Activated CD4-positive, alpha-beta T cell treated with anti-CD3 and anti-CD28 coated beads for 48 hours (primary cell): ENCODE results near the gene CYP27A1.
"Not testable (repeated sequence)": the region's sequence is repeated elsewhere in the genome, so short reads cannot be mapped to it uniquely, and the experiment has no call there.

ENCODE experiments used
- DNase-seq: peaks from one replicate; pipeline ENCODE4 v3.0.0-alpha.2; 2020

Gene CYP27A1

DNA sequence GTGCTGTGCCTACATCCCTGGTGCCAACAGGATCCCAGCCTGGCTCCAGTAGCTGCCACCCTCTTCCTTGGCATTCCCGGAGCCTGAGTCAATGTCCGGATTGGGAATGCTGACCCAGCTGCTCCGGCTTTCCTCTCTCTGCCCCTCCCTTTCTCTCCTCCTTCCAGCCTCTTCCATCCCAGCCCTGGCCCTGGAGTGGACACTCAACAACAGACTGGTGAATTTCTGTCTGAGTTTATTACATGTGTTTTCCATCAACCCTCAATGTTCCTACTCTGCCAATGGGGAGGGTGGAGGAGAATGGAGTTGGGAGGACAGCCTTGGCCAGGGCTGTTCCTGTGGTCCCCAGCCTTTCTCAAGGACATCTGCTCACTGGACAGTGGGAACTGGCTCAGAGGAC, 50.6 kb downstream of the CYP27A1 start:
- DNase-seq = no peak

DNA sequence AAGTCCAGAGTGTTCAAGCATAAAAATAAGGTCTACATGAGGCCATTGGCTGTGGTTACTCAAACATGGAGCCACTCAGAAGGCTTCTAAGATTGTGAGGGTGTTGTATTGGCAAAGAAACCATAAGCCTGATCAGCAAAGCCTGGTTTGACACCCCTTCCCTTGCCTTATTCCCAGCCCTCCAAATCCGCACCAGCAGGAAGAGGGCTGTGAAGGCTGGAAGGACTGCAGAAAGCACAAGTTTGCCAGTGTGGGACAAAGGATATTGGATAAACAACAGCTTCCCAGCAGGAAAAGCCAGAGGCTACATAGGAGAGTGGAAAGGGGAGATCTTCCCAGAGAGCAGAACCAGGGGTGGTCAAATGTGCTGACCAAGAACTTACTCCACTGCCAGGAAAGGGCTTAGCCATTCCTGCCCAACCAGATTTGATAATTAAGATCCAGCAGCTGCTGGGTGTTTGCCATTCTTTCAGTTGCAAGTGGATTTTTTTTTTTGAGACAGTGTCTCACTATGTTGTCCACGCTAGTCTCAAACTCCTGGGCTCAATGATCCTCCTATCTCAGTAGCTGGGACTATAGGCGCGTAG, 51.2 kb downstream of the CYP27A1 start:
- no peak for DNase-seq

DNA sequence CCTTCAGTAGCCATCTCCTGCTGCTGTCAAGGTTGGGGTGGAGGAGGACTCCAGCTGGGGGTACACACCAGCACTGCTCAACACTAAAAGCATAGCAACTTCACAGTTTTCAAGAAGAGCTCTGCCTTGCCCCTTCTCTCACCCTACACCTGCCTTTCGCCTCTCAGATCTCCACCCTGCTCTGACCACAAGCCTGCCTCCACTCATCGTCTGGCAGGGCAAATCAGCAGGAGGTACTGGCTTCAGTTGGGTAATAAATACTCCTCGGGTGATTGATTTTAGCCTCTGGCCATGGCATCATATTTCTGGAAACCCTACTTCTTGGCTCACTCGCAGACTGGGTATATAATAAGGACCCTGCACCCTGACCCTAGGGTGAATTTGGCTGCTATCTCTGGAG, 52.7 kb downstream of the CYP27A1 start:
- no peak for DNase-seq

DNA sequence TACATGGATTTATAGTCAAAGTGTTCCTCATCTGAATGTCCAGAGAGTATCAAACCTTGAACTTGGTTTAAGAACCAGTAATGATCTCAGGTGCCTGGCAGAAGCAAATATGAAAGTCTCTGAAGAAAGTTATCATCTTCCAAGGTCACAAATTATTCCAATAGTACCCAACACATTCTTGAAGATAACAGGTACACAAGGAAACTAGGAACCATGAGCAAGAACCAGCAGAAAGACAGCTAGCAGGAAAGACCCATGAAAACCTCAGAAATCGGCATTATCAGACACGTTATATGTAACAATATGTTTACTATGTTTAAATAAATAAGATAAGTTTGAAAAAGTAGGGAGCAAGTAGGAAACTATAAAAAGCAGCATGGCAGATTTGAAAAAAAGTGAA, 55.5 kb downstream of the CYP27A1 start:
- no peak for DNase-seq

DNA sequence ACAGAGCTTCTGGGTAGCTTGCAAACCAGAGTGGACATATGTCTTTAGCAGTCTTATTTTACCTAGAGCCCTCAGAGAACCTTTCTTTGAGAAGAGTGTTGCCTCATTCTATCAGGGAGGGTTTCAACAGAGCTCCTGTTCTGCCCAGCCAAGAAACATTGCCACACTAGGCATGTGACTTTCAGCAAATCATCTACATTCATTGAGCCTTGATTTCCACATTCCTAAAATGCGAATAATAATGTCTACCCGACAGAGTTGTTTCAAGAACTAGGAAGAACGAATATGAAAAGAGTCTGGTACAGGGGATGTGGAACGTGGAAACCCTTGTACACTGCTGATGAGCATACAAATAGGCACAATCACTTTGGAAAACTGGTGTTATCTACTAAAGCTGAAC, 57.5 kb downstream of the CYP27A1 start:
- no peak for DNase-seq

DNA sequence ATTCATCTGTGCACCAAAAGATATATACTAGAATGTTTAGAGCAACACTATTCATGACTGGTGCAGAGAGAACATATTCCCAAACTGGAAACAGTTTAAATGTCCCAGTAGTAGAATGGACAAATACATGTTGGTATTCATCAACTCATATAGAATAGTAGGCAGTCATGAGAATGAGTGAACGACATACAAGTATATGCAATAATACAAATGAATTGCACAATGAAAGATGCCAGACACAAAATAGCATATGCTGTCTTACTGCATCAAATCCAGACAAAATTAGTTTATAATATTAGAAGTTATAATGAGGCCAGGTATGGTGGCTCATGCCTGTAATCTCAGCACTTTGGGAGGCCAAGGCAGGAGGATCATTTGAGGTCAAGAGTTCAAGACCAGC, 57.9 kb downstream of the CYP27A1 start:
- no peak for DNase-seq

DNA sequence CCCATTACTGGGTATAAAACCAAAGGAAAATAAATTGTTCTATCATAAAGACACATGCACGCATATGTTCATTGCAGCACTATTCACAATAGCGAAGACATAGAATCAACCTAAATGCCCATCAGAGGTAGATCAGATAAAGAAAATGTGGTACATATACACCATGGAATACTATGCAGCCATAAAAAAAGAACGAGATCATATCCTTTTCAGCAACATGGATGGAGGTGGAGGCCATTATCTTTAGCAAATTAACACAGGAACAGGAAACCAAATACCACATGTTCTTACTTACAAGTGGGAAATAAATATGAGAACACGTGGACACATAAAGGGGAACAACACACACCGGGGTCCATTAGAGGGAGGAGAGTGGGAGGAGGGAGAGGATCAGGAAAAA, 62.4 kb downstream of the CYP27A1 start:
- DNase-seq = not testable (repeated sequence)

DNA sequence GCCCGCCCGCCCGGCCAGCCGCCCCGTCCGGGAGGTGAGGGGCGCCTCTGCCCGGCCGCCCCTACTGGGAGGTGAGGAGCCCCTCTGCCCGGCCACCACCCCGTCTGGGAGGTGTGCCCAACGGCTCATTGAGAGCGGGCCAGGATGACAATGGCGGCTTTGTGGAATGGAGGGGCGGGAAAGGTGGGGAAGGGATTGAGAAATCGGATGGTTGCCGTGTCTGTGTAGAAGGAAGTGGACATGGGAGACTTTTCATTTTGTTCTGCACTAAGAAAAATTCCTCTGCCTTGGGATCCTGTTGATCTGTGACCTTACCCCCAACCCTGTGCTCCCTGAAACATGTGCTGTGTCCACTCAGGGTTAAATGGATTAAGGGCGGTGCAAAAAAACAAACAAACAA, 65.0 kb downstream of the CYP27A1 start:
- DNase-seq = not testable (repeated sequence)

DNA sequence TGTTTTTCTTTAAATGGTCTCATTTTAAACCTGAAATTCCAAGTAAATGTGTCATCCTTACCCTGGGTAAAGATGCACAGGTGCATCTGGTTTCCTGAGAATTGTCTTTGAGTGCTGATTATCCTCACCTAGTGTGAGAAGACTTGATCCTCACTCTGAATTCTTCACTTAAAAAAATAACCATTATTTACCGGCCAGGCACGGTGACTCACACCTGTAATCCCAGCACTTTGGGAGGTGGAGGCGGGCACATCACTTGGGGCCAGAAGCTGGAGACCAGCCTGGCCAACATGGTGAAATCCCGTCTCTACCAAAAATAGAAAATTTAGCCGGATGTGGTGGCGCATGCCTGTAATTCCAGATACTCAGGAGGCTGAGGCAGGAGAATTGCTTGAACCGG, 67.8 kb downstream of the CYP27A1 start:
- DNase-seq = no peak

DNA sequence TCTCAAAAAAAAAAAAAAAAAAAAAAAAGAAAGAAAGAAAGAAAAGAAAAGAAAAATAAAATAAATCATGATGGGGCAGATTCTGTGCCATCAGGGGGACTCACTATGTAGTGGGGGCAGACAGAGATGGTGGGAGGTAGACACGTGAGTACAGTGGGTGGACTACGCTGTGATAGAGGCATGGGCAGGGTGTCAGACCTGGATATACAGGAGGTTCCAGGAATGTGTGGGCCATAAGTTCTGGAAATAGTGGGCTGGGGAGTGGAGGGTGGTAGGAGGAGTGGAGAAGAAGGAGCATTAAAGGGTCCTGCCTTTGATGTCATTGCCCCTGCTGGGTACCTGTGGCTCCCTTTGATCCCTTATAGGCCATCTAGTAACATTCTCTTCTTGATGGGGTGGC, 68.8 kb downstream of the CYP27A1 start:
- no peak for DNase-seq

DNA sequence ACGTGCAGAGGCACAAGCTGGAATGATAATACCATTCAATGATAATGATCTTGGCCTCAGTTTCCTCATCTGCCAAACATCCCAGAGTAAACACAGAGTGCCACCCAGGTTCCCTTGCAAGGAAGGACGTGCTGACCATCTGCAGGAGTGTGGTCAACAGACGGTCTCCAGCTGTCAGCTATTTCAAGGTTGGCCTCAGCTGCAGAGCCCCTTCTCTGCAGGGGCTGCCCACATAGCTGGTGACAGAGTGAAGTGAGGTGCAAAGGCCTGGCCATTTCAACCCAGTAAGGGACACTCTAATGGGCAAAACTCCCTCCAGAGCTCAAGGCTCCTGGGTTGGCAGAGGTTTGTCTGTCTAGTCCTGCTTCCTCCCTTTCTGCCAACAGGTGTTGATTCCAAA, 69.3 kb downstream of the CYP27A1 start:
- DNase-seq = no peak

DNA sequence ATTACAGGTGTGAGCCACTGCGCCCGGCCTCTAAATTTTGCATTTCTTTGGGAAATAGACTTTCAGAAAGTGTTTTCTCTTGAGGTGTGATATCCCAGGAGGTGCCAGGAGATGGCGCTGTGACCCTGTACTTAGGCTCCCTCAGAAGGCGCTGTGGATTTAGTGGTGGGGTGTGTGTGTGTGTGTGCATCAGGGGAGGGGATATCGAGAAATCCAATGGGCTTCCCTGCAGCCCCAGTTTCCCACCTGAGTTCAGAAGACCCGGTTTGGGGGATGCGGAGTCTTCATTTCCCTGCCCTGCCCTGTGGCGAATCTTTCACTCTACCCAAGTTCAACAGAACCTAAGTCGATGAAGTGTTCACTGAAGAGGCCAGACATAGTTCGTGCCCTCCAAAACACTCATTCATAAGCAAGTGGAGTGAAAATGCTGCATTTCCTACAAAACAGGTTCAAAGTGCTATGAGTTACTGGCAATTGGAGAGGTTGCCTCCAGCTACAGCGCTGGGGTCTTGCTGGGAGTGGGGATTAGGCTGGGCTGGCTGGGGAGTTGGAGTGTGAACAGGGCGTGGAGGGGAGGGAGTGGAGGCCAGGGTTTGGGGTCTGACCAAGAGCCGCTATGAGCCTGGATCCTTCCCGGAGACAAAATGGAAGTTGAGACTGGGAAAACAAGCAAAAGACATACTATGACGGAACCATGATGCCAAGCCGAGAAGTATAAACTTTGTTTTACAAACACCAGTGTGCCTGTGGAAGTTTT, 71.1 kb downstream of the CYP27A1 start:
- peak; percentile 79 for DNase-seq

DNA sequence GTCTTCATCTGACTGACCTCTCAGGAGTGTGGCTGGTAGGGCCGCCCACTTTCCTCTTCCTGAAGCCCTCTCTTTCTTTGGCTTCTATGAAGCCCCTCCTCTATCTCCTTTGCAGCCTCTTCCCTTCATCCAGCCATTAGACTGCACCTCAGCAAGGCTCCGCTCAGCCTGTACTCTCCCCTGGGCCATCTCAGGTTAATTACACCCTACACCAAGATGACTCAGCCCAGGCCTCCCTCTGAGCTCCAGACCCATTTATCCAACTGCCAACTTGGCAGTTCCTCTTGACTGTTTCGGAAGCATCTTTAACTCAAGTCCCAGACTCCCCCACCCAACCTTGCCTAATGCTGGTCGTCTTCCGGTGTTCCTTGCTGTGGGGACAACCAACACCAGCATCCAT, 71.8 kb downstream of the CYP27A1 start:
- no peak for DNase-seq

DNA sequence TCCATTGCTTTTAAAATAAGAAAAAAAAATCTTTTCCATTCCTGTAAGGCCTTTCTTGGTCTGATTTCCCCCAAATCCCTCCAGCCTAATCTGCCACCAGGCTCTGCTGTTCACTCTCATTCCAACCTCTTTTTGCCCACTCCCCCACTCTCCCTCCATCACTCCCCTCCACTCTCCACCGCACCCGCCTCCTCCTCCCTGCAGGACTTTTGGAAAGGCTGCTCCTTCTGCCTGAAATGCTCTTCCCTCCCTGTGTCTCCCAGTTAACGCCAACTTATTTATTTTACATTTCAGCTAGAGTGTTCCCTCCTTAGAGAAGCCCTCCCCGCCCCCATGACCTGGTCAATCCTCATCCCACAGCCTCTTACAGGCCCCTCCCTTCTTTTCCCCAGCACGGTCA, 72.9 kb downstream of the CYP27A1 start:
- DNase-seq = no peak

DNA sequence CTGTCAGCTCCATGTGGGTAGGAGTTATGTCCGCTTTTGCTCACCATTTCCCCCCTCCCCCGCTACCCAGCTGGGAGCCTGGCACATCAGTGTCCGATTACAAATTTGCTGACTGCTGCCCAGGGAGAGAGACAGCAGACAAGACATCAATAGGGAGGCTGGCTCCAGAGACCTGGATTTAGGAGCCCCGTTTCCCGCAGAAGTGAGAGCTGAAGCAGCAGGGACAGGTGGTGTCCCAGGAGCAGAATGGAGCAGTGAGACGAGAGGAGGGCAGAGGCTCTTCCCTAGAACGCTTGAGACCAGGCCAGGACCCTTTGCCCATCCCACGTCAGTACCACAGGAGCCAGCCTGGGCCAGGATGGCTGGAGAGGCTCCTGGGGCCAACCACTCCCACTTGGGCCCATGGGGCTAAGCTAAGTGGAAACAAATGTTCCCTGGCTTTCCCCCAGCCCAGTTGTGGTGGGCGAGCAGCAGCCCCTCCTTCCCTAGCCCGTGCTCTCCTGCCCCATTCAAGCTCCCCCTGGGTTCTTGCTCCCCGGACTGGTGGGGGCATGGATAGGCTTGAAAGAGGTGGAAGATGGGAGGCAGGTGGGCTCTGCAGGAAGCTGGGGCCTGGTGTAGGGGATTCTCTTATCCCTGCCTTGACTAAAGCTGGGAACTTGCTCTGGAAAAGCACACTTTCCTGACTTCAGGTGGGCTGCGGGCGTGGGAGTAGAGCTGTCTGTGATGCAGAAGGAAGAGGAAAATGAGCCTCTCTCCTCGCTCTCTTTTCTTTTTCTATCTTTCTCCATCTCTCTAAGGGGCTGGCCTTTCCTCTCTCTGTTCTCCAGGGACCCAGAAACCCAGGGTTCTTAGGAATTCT, 73.6 kb downstream of the CYP27A1 start:
- no peak for DNase-seq

DNA sequence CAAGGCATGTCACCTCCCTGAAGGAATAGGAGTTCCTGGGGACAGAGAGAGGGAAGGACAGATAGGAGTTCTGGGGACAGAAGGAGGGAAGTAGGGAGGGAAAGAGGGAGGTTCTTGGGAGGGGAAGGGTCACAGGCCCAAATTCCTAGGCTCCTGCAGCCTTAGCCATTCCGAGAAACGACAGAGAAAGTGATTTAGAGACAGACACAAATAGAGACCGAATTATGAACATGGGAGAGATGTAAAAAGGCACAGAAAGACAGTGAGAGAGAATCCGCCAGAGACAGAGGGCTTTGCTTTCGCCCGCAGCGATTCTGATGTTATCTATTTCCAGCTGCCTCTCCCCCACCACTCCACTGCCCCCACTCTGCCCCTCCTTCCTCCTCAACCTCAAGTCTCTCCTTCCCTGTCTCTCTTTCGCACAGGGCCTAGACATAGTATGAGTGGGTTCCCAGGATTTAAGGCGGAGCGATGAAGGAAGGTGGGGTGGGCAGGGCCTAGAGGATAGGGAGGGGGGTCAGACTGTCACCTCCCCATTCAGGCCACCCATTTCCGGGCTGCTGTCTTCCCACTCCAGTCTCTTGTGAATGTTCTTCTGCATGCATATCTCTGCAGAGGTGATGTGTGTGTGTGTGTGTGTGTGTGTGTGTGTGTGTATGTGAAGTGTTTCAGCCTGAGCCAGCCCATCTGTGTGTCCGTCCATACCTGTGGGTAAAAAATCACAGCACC, 74.4 kb downstream of the CYP27A1 start:
- no peak for DNase-seq

DNA sequence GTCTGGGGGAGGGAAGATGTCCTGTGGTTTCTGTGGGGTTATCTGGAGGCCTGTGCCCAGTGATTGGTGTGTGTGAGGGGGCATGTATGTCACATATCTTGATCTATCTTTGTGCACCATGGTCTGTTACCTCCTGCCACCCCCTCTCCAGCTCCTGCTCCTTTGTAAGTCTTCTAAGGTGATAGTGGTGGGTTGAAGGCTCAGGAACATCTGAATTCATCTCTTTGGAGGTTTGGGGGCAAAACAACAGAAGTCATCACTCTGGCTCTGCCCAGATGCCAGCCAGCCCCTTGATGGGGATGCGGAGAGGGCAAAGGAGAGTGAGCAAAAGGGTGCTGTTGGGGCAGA, 74.9 kb downstream of the CYP27A1 start:
- DNase-seq = no peak

DNA sequence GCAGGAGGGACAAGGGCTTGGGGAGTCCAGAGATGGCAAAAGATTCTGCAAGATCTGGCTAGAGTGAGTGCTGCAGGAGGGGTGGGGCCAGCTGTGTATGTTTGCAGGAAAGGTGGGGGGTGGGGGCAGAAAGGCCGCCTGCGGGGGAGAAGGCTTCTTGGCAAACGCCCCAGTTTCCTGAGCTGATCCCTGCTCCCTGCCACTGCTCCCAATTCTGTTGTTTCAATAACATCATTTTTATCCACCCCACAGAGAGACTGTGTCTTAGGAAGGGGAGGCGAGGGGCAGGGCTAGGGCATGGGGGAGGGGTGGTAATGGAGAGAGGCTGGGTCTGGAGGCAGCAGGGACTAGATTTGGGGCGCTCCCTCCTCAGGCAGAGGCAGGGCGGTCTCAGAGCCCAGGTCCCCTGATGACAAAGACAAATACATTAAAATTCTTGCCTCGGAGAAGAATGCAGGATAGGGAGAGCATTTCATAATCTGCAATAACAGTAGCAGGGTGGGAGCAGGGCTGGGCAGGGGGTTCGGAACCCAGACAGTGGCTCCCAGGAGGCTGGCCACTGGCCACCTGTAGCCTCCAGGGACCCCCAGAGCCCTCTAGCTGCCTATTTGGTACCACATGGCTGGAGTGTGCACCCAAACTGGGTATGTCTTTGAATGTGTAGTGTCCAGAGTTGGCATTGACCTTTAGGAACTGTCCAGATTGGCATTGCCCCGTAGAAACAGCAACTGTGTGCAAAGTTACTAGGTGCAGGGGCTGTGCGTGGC, 75.6 kb downstream of the CYP27A1 start:
- no peak for DNase-seq

DNA sequence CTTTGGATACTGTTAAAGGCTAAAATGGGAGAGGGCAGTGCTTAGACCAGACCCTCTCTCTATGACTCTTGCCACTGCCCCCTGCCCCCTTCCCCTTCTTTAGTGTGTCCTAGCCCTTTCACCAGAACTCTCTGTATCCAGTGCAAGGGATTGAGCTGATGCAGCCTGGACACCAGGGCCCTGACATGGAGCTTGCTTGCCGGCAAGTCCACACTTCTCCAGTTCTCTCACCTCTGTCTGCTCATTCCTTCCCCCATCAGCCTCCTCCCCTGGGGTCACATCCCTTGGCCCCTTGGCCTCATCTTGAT, 76.1 kb downstream of the CYP27A1 start:
- no peak for DNase-seq

DNA sequence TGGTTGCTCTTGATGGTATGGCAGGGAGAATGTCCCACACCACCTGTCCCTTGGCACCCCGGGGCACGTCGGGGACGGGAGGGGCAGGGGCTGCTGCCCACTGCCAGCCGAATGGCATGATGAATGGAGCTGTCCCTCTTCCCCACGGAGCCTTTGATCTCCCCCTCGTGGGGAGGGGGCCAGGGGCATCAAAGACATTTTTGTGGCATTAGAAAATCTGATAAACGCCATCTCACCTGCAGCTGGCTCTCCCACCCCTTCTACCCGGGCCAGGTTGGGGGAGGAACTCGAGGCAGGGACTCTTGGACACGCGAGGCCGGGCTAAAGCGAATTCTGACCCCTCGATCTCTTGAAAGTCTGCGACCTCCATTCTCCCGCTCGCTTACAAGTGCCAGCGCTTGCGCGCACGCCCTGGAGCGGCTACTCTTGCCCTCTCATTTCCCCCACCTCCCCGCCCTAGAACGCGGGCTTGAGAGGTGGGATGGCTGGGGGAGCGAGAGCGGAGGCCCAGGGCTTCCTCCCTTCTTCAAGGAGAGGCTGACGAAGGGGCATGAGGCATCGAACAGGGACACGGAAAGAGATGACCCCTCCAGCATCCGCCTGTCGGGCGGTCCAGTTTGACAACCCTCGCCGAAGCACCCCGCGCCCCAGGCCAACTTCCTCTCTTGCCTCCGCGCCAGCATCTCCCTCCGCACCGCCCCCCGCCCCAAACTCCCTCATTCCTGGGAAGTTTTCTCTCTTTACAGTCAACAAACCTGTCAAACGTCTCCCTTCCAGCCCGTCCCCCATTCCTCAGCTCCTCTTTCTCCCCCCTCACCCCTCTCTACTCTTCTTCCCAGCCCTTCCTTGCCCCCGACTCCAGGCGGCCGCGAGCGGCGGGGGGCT, 77.0 kb downstream of the CYP27A1 start:
- DNase-seq = no peak

DNA sequence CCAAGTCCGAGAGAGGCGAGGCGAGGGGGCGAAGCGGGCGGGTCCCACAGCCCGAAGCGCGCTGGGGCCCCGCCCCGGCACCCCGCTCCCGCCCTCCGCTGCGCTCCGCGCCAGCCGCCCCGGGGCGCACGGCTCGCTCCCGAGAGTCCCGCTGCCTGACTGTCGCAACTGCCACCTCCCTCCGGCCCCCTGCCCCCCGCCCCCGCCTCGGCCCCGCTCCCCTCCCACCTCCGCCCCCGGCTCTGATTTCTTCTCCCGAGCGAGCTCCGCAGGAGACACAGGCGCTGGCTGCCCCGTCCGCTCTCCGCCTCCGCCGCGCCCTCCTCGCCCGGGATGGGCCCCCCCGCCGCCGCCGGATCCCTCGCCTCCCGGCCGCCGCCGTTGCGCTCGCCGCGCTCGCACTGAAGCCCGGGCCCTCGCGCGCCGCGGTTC, 77.6 kb downstream of the CYP27A1 start, which contains the start of gene WNT6:
TSS of gene WNT6 (plus strand) at position 250 of the 432 bp plus-strand sequence. CDS start 233 bp downstream, outside the sequence.
- DNase-seq = no peak
